NCI-H128 (cell line): Measurements from ENCODE around the gene UBTD1.
"Not testable (repeated sequence)": the region's sequence is repeated elsewhere in the genome, so short reads cannot be mapped to it uniquely, and the experiment has no call there.

Experiments used
- DNase-seq: peaks from one replicate; lab custom pipeline; 2025; ENCODE audit not compliant: unreplicated experiment; lab: John Stamatoyannopoulos, UW

Gene UBTD1

GRCh38 chr10:97498841-97499560 is at the start of gene UBTD1:
UBTD1 (plus strand) TSS chr10:97498924; CDS start chr10:97499204, 280 bp downstream.
- DNase-seq: no peak

GRCh38 chr10:97450828-97451227 is 47.9 kb upstream of the UBTD1 start:
- DNase-seq: no peak

- DNase-seq: no peak
Measured at GRCh38 chr10:97451605-97452004, 47.1 kb upstream of the UBTD1 start.

GRCh38 chr10:97452352-97452751 is 46.4 kb upstream of the UBTD1 start:
- no peak for DNase-seq

- DNase-seq: no peak
Measured at GRCh38 chr10:97454330-97455036, 44.2 kb upstream of the UBTD1 start.

- DNase-seq: no peak
Measured at GRCh38 chr10:97456034-97456685, 42.6 kb upstream of the UBTD1 start.

GRCh38 chr10:97456686-97457065 is 42.0 kb upstream of the UBTD1 start:
- DNase-seq: no peak

GRCh38 chr10:97459111-97459510 is 39.6 kb upstream of the UBTD1 start:
- no peak for DNase-seq

- no peak for DNase-seq
Measured at GRCh38 chr10:97459933-97460332, 38.8 kb upstream of the UBTD1 start.

- no peak for DNase-seq
Measured at GRCh38 chr10:97462309-97462708, 36.4 kb upstream of the UBTD1 start.

GRCh38 chr10:97463363-97464132 is 35.2 kb upstream of the UBTD1 start:
- peak; percentile 10 for DNase-seq

- DNase-seq: no peak
Measured at GRCh38 chr10:97464226-97464625, 34.5 kb upstream of the UBTD1 start.

GRCh38 chr10:97465982-97466381 is 32.7 kb upstream of the UBTD1 start:
- DNase-seq: no peak

- no peak for DNase-seq
Measured at GRCh38 chr10:97466755-97467154, 32.0 kb upstream of the UBTD1 start.

- DNase-seq: no peak
Measured at GRCh38 chr10:97468162-97468561, 30.6 kb upstream of the UBTD1 start.

GRCh38 chr10:97468781-97469180 is 29.9 kb upstream of the UBTD1 start:
- DNase-seq: not testable (repeated sequence)

GRCh38 chr10:97474918-97475317 is 23.8 kb upstream of the UBTD1 start:
- no peak for DNase-seq

GRCh38 chr10:97475936-97476594 is 22.7 kb upstream of the UBTD1 start:
- DNase-seq: no peak

- DNase-seq: not testable (repeated sequence)
Measured at GRCh38 chr10:97479410-97479809, 19.3 kb upstream of the UBTD1 start.

- no peak for DNase-seq
Measured at GRCh38 chr10:97479939-97480338, 18.8 kb upstream of the UBTD1 start.

- no peak for DNase-seq
Measured at GRCh38 chr10:97481071-97481470, 17.7 kb upstream of the UBTD1 start.
